ENCODE data around the gene PROM1.

The PROM1 gene

GRCh38 chr4:16117164-16117563, 33.3 kb upstream of the PROM1 start:
- no peak for TF ChIP-seq CTCF (IDR thresholded peaks at IDR 0.05; ENCODE audit: low read length, missing control alignments)
- no peak for DNase-seq (ENCODE audit: low read depth)
- H3K4me3 ChIP-seq (replicated peaks; ENCODE audit: low read depth, low read length), result no peak overlapping the region

GRCh38 chr4:16116493-16116990, 32.7 kb upstream of the PROM1 start:
- DNase-seq (ENCODE audit: low read depth), result no peak
- H3K4me3 ChIP-seq (replicated peaks; ENCODE audit: low read depth, low read length), result no peak overlapping the region
- TF ChIP-seq CTCF (IDR thresholded peaks at IDR 0.05; ENCODE audit: low read length, missing control alignments), result no peak

- no peak for DNase-seq (ENCODE audit: low read depth)
- TF ChIP-seq CTCF (IDR thresholded peaks at IDR 0.05; ENCODE audit: low read length, missing control alignments), result no peak
- H3K4me3 ChIP-seq (replicated peaks; ENCODE audit: low read depth, low read length), result no peak overlapping the region
Measured at GRCh38 chr4:16116019-16116418, 32.2 kb upstream of the PROM1 start.

- TF ChIP-seq CTCF (IDR thresholded peaks at IDR 0.05; ENCODE audit: low read length, missing control alignments), result no peak
- no peak for DNase-seq (ENCODE audit: low read depth)
- no peak overlapping the region for H3K4me3 ChIP-seq (replicated peaks; ENCODE audit: low read depth, low read length)
Measured at GRCh38 chr4:16114546-16114945, 30.7 kb upstream of the PROM1 start.

- TF ChIP-seq CTCF (IDR thresholded peaks at IDR 0.05; ENCODE audit: low read length, missing control alignments), result no peak
- H3K4me3 ChIP-seq (replicated peaks; ENCODE audit: low read depth, low read length), result no peak overlapping the region
- no peak for DNase-seq (ENCODE audit: low read depth)
Measured at GRCh38 chr4:16113741-16114140, 29.9 kb upstream of the PROM1 start.

GRCh38 chr4:16111533-16111932, 27.7 kb upstream of the PROM1 start:
- no peak overlapping the region for H3K4me3 ChIP-seq (replicated peaks; ENCODE audit: low read depth, low read length)
- no peak for TF ChIP-seq CTCF (IDR thresholded peaks at IDR 0.05; ENCODE audit: low read length, missing control alignments)
- no peak for DNase-seq (ENCODE audit: low read depth)

- TF ChIP-seq CTCF (IDR thresholded peaks at IDR 0.05; ENCODE audit: low read length, missing control alignments), result no peak
- H3K4me3 ChIP-seq (replicated peaks; ENCODE audit: low read depth, low read length), result no peak overlapping the region
- no peak for DNase-seq (ENCODE audit: low read depth)
Measured at GRCh38 chr4:16110661-16111290, 27.0 kb upstream of the PROM1 start.
